Endothelial cell of umbilical vein (primary cell): ENCODE results near the gene DPP9. TPM values are rescaled to one million over a fixed set of nuclear protein-coding genes. Genes with fewer than 3 reads are reported as not detected.
A peak's percentile ranks its signal among the peaks of the same experiment; 100 is the strongest.

Experiments used
- BruUV-seq: library from RNA; stranded (reverse); fragments of 400-500 nt; replicated peaks from 2 replicates; lab custom pipeline; 2021; lab: Mats Ljungman, UMichigan
- CTCF ChIA-PET: fragments of 300-600, 350-600 bp; sonication (Branson Sonifier 250); formaldehyde crosslinking; loops from one replicate; lab custom pipeline; 2021; ENCODE audit warnings: antibody characterized with exemption, inconsistent platforms; lab: Charles Lee
- POLR2A ChIA-PET: fragments of 300-600, 350-600 bp; sonication (Branson Sonifier 250); formaldehyde crosslinking; loops from one replicate; lab custom pipeline; 2021; ENCODE audit warnings: antibody characterized with exemption, inconsistent platforms; lab: Charles Lee
- DNase-seq: peaks from one replicate; pipeline ENCODE4 v3.0.0-alpha.2; 2011; ENCODE audit warnings: low read depth, low spot score
- FAIRE-seq: peaks from 2 replicates; lab custom pipeline; 2011; peaks lifted over from hg19 to GRCh38; lab: Jason Lieb, UNC
- H2AFZ ChIP-seq: 2 replicates; pipeline ENCODE4 v1.6.0; 2012; ENCODE audit warnings: low read depth, low read length, control low read depth, inconsistent platforms
- H3K27ac ChIP-seq: 2 replicates; pipeline ENCODE4 v1.5.1; 2011; ENCODE audit warnings: low read depth, mild to moderate bottlenecking, control low read depth, low read length, moderate library complexity; ENCODE audit not compliant: insufficient read depth
- H3K27me3 ChIP-seq, 2 experiments: 2 replicates each; pipeline versions ENCODE4 v1.6.0 to v1.6.1; 2011; ENCODE audit warnings: low read length in 2 of 2, mixed read lengths in 1 of 2; ENCODE audit not compliant: control insufficient read depth in 2 of 2, insufficient read depth in 2 of 2
- H3K36me3 ChIP-seq, 2 experiments: 2 replicates in 1 of 2; 3 replicates in 1 of 2; pipeline ENCODE4 v1.5.1; 2011; ENCODE audit warnings: low read length in 2 of 2, mild to moderate bottlenecking in 1 of 2, moderate library complexity in 1 of 2; ENCODE audit not compliant: control insufficient read depth in 2 of 2, insufficient read depth in 2 of 2; ENCODE audit errors: extremely low read depth in 1 of 2
- H3K4me1 ChIP-seq: 3 replicates; pipeline ENCODE4 v1.5.1; 2011; ENCODE audit warnings: mild to moderate bottlenecking, low read length; ENCODE audit not compliant: control insufficient read depth, insufficient read depth; ENCODE audit errors: extremely low read depth
- H3K4me2 ChIP-seq: 2 replicates; pipeline ENCODE4 v1.6.1; 2011; ENCODE audit warnings: low read length, control low read depth, mixed read lengths; ENCODE audit not compliant: insufficient read depth
- H3K4me3 ChIP-seq, 3 experiments: fragments of 200-600 bp in 1 of 3; sonication (generic), shearing (Covaris generic) in 1 of 3; replicated peaks in 1 of 3; 2 replicates each; pipeline ENCODE4 v1.5.1; 2011 to 2016; ENCODE audit warnings: control low read depth in 3 of 3, low read length in 3 of 3, mild to moderate bottlenecking in 2 of 3, inconsistent platforms in 1 of 3, low read depth in 1 of 3, moderate library complexity in 1 of 3; ENCODE audit not compliant: insufficient read depth in 1 of 3
- H3K79me2 ChIP-seq: 2 replicates; pipeline ENCODE4 v1.6.0; 2012; ENCODE audit warnings: low read length, inconsistent platforms; ENCODE audit not compliant: control insufficient read depth, insufficient read depth
- H3K9ac ChIP-seq: replicated peaks from 2 replicates; pipeline ENCODE3; 2011; ENCODE audit warnings: low read length, control low read depth; ENCODE audit not compliant: insufficient read depth; ENCODE audit errors: extremely low read depth
- H3K9me1 ChIP-seq: replicated peaks from 3 replicates; pipeline ENCODE4 v1.6.0; 2011; ENCODE audit warnings: mild to moderate bottlenecking, low read length; ENCODE audit not compliant: control insufficient read depth, insufficient read depth; ENCODE audit errors: extremely low read depth
- H3K9me3 ChIP-seq: replicated peaks from 2 replicates; pipeline ENCODE4 v1.5.1; 2012; ENCODE audit warnings: low read length, inconsistent platforms; ENCODE audit not compliant: control insufficient read depth, insufficient read depth
- H4K20me1 ChIP-seq: replicated peaks from 2 replicates; pipeline ENCODE3; 2011; ENCODE audit warnings: mild to moderate bottlenecking, low read length; ENCODE audit not compliant: control insufficient read depth, insufficient read depth; ENCODE audit errors: extremely low read depth
- CTCF ChIP-seq, 2 donors: IDR thresholded peaks; 1 replicate in 1 of 2; 2 replicates in 1 of 2; pipeline ENCODE4 v1.5.1; 2011; ENCODE audit warnings: low read length in 2 of 2, mild to moderate bottlenecking in 2 of 2, moderate library complexity in 2 of 2, control low read depth in 1 of 2, inconsistent platforms in 1 of 2, low read depth in 1 of 2; ENCODE audit not compliant: insufficient read depth in 1 of 2; ENCODE audit errors: extremely low read depth in 1 of 2
- EZH2 ChIP-seq: IDR thresholded peaks from 2 replicates; pipeline ENCODE4 v1.6.1; 2012; ENCODE audit warnings: borderline replicate concordance, low read depth, mild to moderate bottlenecking, moderate library complexity, low read length, inconsistent platforms; ENCODE audit not compliant: severe bottlenecking
- FOS ChIP-seq: IDR thresholded peaks from 2 replicates; pipeline ENCODE4 v1.6.1; 2011; ENCODE audit warnings: mild to moderate bottlenecking, low read length, moderate library complexity, borderline replicate concordance; ENCODE audit not compliant: insufficient read depth
- GATA2 ChIP-seq: IDR thresholded peaks from 2 replicates; pipeline ENCODE4 v1.7.0; 2011; ENCODE audit warnings: low read depth, mild to moderate bottlenecking, moderate library complexity, mixed read lengths, low read length; ENCODE audit not compliant: insufficient read length, insufficient read depth
- MAX ChIP-seq: IDR thresholded peaks from 2 replicates; pipeline ENCODE4 v1.6.1; 2011; ENCODE audit not compliant: insufficient read depth, insufficient read length
- MYC ChIP-seq: IDR thresholded peaks from one replicate; pipeline ENCODE4 v1.6.1; 2011; ENCODE audit warnings: mild to moderate bottlenecking, low read depth, low read length
- POLR2A ChIP-seq: IDR thresholded peaks from 2 replicates; pipeline ENCODE4 v1.6.1; 2012; ENCODE audit warnings: low read depth, mild to moderate bottlenecking, control low read depth, low read length
- POLR2AphosphoS5 ChIP-seq: IDR thresholded peaks from 2 replicates; pipeline ENCODE4 v1.6.1; 2012; ENCODE audit warnings: low read depth, mild to moderate bottlenecking, control low read depth, low read length, moderate library complexity; ENCODE audit not compliant: insufficient read depth
- dilution Hi-C: fragments of 300-500 bp; cut with MboI; formaldehyde crosslinking; loops from one replicate; pipeline ENCODE4 v1.15.0; 2019; ENCODE audit warnings: low sequenced_read_pairs; ENCODE audit not compliant: extremely low pct_ligation_motif_present
- intact Hi-C: fragments of 100-400 bp; cut with micrococcal nuclease; formaldehyde crosslinking; loops from one replicate; pipeline ENCODE4 v1.10.0; 2022
- polyA plus RNA-seq, 4 experiments: library from polyadenylated mRNA; depleted of rRNA in 3 of 4; stranded (reverse) in 3 of 4; unstranded in 1 of 4; fragments of >200 nt; gene quantifications; 2 replicates each; pipeline versions ENCODE4 v1.2.1 to v1.2.3, GENCODE V29; 2011 to 2012; ENCODE audit warnings: missing spikeins in 1 of 4
- total RNA-seq: library from RNA; stranded (reverse); gene quantifications from 2 replicates; pipeline ENCODE4 v1.2.3, GENCODE V29; 2021

The DPP9 gene
- total and polyA plus RNA-seq, 2 donors (not counting 3 experiments of a cell fraction or from before 2014, with no cell fraction given), result 31.5 to 98.0 TPM

GRCh38 chr19:4654437-4655361, 68.9 kb downstream of the DPP9 start:
- Histone ChIP-seq H3K27ac (no peak overlapping the region), H4K20me1 (no peaks in the 10 kb centered on the region), H3K4me1 (peaks cover 5% of the 10 kb centered on the region), H3K36me3 (peaks cover 5 to 31% of the 10 kb centered on the region in 2 experiments), H3K27me3 (no peaks in the 10 kb centered on the region), H3K9ac (no peak overlapping the region), H3K4me2 (no peak overlapping the region), H3K9me1 (no peaks in the 10 kb centered on the region), H2AFZ (no peak overlapping the region), H3K79me2 (peaks cover 8% of the 10 kb centered on the region), H3K9me3 (no peaks in the 10 kb centered on the region), H3K4me3 (no peak overlapping the region)
- dilution Hi-C loops (no loop called here), intact Hi-C loops (no loop called here)
- TSS peak; percentile 31 for BruUV-seq
- ChIA-PET CTCF (no interaction called here), POLR2A (no interaction called here)
- FAIRE-seq (no peak), DNase-seq (no peak)
- no peak for TF ChIP-seq MYC
- TF ChIP-seq FOS, result no peak
- TF ChIP-seq POLR2A, result no peak
- no peak for TF ChIP-seq EZH2
- no peak for TF ChIP-seq MAX
- no peak for TF ChIP-seq POLR2AphosphoS5
- TF ChIP-seq GATA2, result no peak
- no peak for TF ChIP-seq CTCF (IDR thresholded peaks at IDR 0.05; ENCODE audit: extremely low read depth in 1 of 2, insufficient read depth in 1 of 2, low read depth in 1 of 2, low read length in 2 of 2)
